ENCODE measurements around the gene TBC1D5.

DNA sequence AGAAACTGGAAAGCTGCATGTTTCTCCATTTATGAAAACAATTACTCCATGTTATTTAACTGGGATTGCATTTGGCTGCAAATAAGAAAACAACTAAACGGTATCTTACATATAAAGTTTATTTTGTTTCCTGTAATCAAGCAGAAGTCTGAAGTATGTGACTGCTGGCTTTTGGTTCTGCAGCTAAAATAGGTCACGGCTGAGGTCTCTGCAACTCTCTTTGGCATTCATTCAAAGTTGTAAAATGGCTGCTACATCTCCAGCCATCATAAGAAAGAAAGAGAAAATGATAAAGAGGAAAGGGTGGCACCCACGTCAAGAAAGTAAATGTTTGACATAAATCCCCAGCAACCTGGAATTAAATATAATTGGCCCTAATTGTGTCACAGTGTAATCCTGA is 406.1 kb downstream of the TBC1D5 start:
- TF ChIP-seq CTCF (IDR thresholded peaks at IDR 0.05) (no peak), POLR2AphosphoS5 (IDR thresholded peaks at IDR 0.05) (no peak)

All from breast epithelium (tissue), 3 donors.